CD4-positive, alpha-beta T cell treated with Interleukin-2 at 100 ng/mL for 4 hours (primary cell): Measurements from ENCODE around the gene LIN9.
"Not testable (repeated sequence)": the region's sequence is repeated elsewhere in the genome, so short reads cannot be mapped to it uniquely, and the experiment has no call there.

Source experiments
- DNase-seq: peaks from one replicate; pipeline ENCODE4 v3.0.0-alpha.2; 2020; ENCODE audit warnings: low spot score

The LIN9 gene

DNA sequence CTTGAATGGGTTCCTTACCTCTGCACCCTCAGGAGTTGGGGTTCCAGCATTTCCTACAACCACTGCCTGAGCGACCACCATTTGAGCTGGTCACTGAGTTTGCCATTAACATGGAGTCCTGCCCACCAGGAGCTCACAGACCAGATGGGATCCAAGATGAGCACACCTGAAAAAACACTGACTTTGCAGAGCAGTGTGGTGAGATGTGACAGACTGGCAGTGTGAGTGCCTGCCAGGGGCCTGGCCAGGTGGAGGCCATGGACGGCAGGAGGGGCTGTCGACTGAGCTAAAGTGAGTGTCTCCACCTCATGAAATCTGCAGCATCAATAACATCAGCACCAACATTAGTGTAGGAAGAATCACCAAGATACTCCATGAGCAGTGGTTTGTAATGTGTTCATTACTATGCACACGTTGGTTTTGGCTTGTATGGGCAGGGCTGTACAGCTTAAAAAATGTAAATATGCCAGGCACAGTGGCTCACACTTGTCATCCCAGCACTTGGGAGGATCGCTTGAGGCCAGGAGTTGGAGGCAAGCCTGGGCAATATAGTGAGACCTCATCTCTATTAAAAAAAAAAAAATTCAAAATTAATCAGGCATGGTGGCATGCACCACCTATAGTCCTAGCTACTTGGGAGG is 97.7 kb downstream of the LIN9 start:
- DNase-seq = no peak

- DNase-seq = no peak
Observed at GRCh38 chr1:226210571-226211176, 98.3 kb downstream of the LIN9 start.

GRCh38 chr1:226209307-226210059 is 99.5 kb downstream of the LIN9 start:
- DNase-seq = no peak

GRCh38 chr1:226207048-226207447 is 101.9 kb downstream of the LIN9 start:
- no peak for DNase-seq

DNA sequence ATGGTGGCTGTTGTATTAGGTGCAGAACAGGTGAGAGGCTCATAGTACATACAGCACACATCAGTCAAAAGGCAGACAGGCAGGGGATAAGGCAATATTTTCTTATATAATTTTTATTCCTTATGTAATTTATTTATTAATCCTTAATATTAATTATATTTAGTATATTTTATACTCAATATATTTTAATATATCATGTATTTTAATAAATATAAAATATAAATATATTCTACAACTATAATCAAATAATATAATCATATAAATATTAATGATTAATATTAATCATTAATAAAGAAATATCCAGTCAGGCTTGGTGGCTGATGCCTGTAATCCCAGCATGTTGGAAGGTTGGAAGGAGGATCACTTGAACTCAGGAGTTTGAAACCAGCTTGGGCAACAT is 104.8 kb downstream of the LIN9 start:
- DNase-seq = no peak

- DNase-seq = no peak
Observed at GRCh38 chr1:226203655-226204054, 105.3 kb downstream of the LIN9 start.

DNA sequence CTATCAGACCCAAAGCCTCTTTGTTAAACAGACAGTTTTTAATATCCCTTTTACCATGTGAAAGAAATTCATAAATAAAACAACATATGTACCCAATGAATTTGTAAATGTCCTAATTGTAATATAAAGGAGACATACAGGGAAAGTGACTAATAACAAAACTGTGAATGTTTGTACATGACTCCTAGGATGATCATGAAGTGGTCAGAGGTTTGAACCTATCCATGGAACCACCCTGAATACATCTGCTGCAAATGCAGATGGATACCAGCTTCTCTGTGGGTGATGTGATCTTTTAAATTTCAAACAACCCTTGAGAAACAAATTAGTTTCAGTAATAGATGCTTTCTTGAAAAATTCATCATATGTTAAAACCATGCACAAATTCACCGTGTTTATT is 105.7 kb downstream of the LIN9 start:
- no peak for DNase-seq

DNA sequence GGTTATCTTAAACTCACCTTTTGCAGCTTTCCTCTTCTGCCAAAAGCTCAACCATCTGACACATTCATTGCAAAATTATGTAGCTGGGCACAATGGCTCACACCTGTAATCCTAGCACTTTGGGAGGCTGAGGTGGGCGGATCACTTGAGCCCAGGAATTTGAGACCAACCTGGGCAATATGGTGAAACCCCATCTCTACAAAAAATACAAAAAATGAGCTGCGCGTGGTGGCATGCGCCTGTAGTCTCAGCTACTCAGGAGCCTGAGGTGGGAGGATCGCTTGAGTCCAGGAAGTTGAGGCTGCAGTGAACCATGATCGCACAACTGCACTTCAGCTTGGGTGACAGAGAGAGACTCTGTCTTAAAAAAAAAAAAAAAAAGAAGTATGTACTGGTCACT is 106.3 kb downstream of the LIN9 start:
- DNase-seq = not testable (repeated sequence)

DNA sequence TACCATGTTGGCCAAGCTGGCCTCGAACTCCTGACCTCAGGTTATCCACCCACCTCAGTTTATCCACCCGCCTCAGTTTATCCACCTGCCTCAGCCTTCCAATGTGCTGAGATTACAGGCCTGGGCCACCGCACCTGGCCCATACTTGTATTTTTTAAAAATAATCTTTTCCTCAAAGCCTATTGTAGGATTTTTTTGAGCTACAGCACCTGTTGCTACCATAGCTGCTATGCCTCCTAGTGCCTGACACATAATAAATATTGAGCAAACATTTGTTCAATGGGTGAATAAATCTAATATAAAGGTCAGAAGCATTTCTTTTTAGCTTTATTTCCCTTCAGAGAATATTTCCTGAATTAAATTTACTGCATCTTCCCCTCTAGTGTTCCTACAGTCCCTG is 106.7 kb downstream of the LIN9 start:
- no peak for DNase-seq

DNA sequence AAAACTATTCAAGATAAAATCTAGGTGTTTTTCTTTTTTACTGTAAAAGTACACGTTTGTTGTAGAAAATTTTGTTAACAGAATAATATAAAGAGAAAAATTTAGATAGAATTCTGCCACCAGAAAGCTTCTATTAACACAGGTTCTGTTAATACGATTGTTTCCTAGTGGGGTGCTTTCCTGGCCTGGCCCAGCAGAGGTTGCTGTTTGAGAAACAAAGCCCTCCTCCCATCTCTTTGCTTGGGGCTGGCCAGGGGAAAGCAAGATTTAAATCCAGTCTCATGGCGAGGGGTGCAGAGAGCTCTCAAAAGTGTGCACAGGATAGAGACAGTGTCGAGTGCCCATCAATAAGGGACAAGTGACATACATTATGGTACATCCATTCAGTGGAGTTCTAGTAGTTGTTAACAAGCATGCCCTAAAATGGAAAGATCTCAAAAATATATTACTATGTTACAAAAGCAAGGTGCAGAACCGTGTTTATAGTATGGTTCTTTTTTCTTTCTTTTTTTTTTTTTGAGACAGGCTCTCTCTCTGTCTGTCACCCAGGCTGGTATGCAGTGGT is 107.9 kb downstream of the LIN9 start:
- no peak for DNase-seq

DNA sequence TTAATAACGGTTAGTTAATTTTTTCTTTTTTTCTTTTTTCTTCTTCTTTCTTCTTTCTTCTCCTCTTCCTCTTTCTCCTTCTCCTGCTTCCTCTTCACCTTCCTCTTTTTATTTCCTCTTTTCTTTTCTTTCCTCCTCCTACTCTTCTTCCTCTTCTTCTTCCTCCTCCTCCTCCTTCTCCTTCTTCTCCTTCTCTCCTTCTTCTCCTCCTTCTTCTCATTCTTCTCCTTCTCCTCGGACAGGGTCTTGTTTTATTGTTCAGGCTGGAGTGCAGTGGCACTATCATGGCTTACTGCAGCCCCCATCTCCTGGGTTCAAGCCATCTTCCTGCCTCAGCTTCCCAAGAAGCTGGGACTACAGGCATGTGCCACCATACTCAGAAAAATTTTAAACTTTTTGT is 109.0 kb downstream of the LIN9 start:
- DNase-seq = no peak

GRCh38 chr1:226195144-226195543 is 113.8 kb downstream of the LIN9 start:
- DNase-seq = no peak

DNA sequence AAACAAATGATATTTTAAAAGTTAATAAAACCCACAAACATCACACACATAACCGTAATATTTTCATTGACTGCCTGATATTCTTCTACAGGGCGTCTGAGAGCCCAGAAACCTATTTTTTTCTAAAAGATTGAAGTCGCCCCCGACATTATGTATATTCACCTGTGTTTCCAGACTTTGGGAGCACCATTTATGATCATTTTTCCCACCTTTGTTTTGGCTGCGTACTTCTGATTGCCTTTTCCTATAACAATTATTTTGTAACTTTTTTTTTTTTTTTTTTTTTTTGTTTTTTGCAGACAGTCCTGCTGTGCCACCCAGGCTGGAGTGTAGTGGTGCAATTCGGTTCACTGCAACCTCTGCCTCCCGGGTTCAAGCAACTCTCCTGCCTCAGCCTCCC is 121.6 kb downstream of the LIN9 start:
- no peak for DNase-seq

DNA sequence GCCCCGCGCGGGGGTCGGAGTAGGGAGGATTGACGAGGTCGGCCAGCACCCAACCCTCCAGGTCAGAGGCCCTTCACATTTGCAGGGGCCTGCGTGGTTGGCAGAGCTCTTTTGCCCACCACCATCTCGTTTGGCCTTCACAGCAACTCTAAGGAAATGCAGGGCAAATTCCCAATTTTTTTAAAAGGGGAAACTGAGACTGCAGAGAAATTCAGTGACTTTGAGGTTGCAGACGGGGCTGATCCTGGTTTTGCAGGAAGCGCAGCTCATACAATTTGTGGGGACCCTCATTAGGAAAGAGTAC is 122.0 kb downstream of the LIN9 start:
- no peak for DNase-seq

- peak; percentile 82 for DNase-seq
Observed at GRCh38 chr1:226186124-226187018, 122.6 kb downstream of the LIN9 start, which contains the start of gene ACBD3. ACBD3 (minus strand) TSS chr1:226186741; CDS start chr1:226186675, 66 bp downstream.

DNA sequence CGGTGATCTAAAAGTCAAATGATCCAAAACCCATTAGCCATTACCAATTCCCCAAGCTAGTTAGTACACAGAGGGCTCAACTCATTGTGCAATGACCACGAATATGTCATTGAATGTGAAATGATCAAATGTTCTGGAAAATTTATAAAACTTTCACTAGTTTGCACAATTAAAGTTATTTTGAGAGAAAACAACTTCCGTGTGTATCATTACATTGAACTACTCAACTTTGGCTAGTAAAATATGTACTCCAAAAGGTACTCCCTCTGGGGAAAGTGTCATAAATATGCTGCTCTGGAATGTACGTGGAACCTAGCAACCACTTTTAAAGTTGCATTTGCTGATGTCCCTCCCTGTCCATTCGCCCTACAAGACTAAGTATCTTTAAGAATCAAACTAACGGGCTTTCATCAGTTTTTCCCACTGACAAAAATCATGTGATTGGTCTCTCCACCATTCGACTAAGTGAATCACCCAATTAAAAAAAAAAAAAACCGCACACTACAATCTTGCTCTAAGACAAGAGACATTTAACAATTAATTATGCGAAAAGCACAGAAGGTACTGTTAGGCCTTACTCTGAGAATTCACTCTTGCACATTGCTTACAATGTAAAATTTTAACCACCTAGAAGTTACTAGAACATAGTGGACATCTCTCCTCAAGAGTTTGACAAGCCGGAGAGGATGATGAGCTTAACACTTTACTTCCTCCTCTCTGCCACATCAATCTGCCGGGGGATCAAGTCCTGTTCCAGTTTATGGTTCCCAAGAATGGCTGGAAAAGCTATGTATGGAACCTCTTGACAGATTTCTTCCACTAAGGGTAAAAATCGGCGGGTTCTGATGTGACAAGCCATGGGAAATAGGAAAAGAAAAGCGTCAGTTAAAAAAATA is 123.6 kb downstream of the LIN9 start:
- DNase-seq = peak; percentile 3

DNA sequence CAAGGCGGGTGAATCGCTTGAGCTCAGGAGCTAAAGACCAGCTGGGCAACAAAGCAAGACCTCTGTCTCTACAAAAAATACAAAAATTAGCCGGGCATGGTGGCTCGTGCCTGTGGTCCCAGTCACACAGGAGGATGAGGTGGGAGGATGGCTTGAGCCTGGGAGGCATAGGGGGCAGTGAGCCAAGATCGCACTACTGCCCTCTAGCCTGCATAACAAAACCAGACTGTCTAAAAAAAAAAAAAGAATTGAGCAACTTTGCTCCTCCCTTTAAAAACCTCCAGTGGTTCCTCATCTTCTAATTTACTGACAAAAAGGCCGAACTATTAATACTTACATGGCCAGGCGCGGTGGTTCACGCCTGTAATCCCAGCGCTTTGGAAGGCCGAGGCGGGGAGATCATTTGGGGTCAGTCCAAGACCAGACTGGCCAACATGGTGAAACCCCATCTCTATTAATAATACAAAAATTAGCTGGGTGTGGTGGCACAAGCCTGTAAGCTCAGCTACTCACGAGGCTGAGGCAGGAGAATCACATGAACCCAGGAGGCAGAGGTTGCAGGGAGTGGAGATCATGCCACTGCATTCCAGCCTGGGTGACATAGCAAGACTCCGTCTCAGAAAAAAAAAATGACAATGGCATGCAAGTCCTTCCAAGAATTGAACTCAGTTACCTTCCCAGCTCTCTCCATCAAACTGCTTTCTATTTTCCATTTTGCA is 126.8 kb downstream of the LIN9 start:
- DNase-seq = no peak
